ENCODE data around the gene HSPB6. TPM values are rescaled to one million over a fixed set of nuclear protein-coding genes. Genes with fewer than 3 reads are reported as not detected.
"Not testable (repeated sequence)": the region's sequence is repeated elsewhere in the genome, so short reads cannot be mapped to it uniquely, and the experiment has no call there.

Gene HSPB6
- total and polyA plus RNA-seq, 8 donors, result 38.3 to 91.7 (median 66.5) TPM

DNA sequence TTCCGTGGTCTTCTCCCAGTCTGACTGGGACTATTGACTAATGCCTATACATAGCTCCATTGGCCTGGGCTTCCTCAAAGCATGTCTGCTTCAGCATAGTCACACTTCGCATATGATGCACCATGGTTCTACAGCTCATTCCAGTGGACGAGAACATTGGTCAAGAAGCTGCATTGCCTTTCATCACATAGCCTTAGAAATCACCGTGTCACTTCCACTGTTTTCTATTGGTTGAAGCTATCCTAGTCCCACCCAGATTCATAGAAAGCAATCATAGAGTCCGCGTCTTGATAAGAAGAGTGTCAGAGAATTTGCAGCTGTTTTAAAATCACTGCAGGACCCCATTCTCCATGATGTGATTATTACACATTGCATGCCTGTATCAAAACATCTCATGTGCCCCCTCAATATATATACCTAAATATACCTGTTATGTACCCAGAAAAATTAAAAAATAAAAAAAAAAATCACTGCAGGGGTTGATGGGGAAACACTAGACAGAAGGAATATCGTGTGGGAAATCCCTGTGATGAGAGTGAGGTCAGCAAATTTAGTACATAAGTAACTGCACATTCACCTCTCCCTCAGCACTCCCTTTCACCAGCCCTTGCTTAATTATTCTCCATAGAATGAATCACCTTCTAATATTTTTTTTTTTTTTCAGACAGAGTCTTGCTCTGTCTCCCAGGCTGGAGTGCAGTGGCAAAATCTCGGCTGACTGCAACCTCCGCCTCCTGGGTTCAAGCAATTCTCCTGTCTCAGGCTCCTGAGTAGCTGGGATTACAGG lies 16.4 kb upstream of the HSPB6 start:
- Histone ChIP-seq H3K4me1 (peaks cover 0 to 17% of the 10 kb centered on the region in 2 donors), H3K4me3 (no peak overlapping the region), H3K9me3 (no peaks in the 10 kb centered on the region), H3K27me3 (no peaks in the 10 kb centered on the region), H3K27ac (no peak overlapping the region), H3K36me3 (peaks cover 0 to 8% of the 10 kb centered on the region in 2 donors)
- TF ChIP-seq CTCF (IDR thresholded peaks at IDR 0.05), result no peak
- no peak for ATAC-seq
- peak in 1 of 4 donors; percentile 42 for DNase-seq
- intact Hi-C loops (cut with DNase I), result no loop called here

- H3K9me3 ChIP-seq; H3K27ac ChIP-seq; H3K27me3 ChIP-seq; ATAC-seq; intact Hi-C loops (cut with DNase I); DNase-seq; H3K4me3 ChIP-seq: not testable (repeated sequence)
- Histone ChIP-seq H3K4me1 (peaks cover 0 to 17% of the 10 kb centered on the region in 2 donors), H3K36me3 (peaks cover 0 to 11% of the 10 kb centered on the region in 2 donors)
Observed at GRCh38 chr19:35772362-35772761, 15.5 kb upstream of the HSPB6 start.

- no peaks in the 10 kb centered on the region for H3K4me1 ChIP-seq
- no peak for TF ChIP-seq CTCF (IDR thresholded peaks at IDR 0.05)
- no peak overlapping the region for H3K4me3 ChIP-seq
- no peaks in the 10 kb centered on the region for H3K9me3 ChIP-seq
- H3K27ac ChIP-seq, result no peak overlapping the region
- H3K27me3 ChIP-seq, result no peaks in the 10 kb centered on the region
- ATAC-seq, result no peak
- DNase-seq, result no peak
- intact Hi-C loops (cut with DNase I), result no loop called here
- H3K36me3 ChIP-seq, result peaks cover 0 to 46% of the 10 kb centered on the region in 2 donors
Observed at GRCh38 chr19:35768082-35768421, 11.2 kb upstream of the HSPB6 start.

- Histone ChIP-seq H3K4me3 (no peak overlapping the region), H3K27ac (no peak overlapping the region), H3K36me3 (peaks cover 0 to 51% of the 10 kb centered on the region in 2 donors), H3K27me3 (no peaks in the 10 kb centered on the region), H3K4me1 (no peaks in the 10 kb centered on the region), H3K9me3 (no peaks in the 10 kb centered on the region)
- DNase-seq, result peak in 1 of 4 donors; percentile 47
- intact Hi-C loops (cut with DNase I), result no loop called here
- ATAC-seq, result no peak
- no peak for TF ChIP-seq CTCF (IDR thresholded peaks at IDR 0.05)
Observed at GRCh38 chr19:35767288-35768081, 10.7 kb upstream of the HSPB6 start.

GRCh38 chr19:35766571-35767104 lies 9.8 kb upstream of the HSPB6 start:
- peaks cover 0 to 59% of the 10 kb centered on the region in 2 donors for H3K36me3 ChIP-seq
- no peaks in the 10 kb centered on the region for H3K4me1 ChIP-seq
- H3K27ac ChIP-seq, result no peak overlapping the region
- H3K9me3 ChIP-seq, result no peaks in the 10 kb centered on the region
- intact Hi-C loops (cut with DNase I), result no loop called here
- DNase-seq (no peak), ATAC-seq (no peak)
- H3K27me3 ChIP-seq, result no peaks in the 10 kb centered on the region
- H3K4me3 ChIP-seq, result no peak overlapping the region
- no peak for TF ChIP-seq CTCF (IDR thresholded peaks at IDR 0.05)

Data from left lung (tissue), 10 donors.